LNCaP clone FGC (cell line): ENCODE measurements around the gene EPHA3.
A peak's percentile ranks its signal among the peaks of the same experiment; 100 is the strongest.

Experiments
- DNase-seq: peaks from one replicate; pipeline ENCODE4 v3.0.0-alpha.2; 2011; ENCODE audit warnings: low read depth
- H3K4me3 ChIP-seq: 2 replicates; pipeline ENCODE4 v1.5.1; 2011; ENCODE audit warnings: mild to moderate bottlenecking, low read depth, low read length, control low read depth
- TF ChIP-seq, protein P1 (sequence below): IDR thresholded peaks from 2 replicates; pipeline ENCODE4 v1.5.1; 2012; ENCODE audit warnings: mild to moderate bottlenecking; ENCODE audit not compliant: control insufficient read depth, insufficient read depth; ENCODE audit errors: extremely low read depth

EPHA3 gene

DNA sequence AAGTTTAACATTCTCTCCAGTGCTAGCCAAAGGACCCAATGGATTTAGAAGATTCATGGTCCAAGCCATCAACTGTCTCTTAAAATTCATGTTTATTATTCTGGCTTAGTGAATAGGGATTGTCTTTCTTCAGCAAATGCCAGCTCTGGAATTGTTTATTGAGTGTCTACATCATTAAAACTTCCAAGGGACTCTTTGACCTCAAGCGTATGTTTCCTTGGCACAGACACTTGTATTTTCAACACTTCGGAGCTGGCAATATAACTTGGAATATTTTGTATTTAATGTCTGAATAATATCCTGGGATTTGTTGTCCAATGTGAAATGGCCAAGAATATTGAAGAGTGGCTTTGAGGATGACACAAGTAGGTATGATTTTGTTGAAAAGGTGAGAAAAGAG lies 204.2 kb downstream of the EPHA3 start:
- TF ChIP-seq, protein P1, sequence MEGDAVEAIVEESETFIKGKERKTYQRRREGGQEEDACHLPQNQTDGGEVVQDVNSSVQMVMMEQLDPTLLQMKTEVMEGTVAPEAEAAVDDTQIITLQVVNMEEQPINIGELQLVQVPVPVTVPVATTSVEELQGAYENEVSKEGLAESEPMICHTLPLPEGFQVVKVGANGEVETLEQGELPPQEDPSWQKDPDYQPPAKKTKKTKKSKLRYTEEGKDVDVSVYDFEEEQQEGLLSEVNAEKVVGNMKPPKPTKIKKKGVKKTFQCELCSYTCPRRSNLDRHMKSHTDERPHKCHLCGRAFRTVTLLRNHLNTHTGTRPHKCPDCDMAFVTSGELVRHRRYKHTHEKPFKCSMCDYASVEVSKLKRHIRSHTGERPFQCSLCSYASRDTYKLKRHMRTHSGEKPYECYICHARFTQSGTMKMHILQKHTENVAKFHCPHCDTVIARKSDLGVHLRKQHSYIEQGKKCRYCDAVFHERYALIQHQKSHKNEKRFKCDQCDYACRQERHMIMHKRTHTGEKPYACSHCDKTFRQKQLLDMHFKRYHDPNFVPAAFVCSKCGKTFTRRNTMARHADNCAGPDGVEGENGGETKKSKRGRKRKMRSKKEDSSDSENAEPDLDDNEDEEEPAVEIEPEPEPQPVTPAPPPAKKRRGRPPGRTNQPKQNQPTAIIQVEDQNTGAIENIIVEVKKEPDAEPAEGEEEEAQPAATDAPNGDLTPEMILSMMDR: no peak
- peak; percentile 79 for DNase-seq
- H3K4me3 ChIP-seq: no peak overlapping the region

DNA sequence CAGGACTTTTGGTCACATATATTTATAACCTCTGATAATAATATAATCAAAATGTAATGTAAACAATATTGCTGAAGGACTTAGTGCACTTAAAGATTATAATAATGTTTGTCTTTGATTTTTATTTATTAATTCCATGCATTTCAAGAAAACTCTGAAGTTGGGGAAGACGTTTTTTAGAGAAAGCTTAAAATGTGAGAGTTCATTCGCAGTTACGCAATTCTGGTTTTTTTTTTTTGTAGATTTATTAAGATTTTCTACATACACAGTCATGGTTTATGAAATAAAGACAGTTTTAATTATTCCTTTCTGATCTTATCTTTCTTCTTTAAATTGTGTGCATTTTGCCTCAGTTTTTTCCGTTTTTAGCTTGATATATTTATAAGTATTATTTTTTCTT lies 204.7 kb downstream of the EPHA3 start:
- TF ChIP-seq, protein P1: no peak
- no peak overlapping the region for H3K4me3 ChIP-seq
- no peak for DNase-seq

DNA sequence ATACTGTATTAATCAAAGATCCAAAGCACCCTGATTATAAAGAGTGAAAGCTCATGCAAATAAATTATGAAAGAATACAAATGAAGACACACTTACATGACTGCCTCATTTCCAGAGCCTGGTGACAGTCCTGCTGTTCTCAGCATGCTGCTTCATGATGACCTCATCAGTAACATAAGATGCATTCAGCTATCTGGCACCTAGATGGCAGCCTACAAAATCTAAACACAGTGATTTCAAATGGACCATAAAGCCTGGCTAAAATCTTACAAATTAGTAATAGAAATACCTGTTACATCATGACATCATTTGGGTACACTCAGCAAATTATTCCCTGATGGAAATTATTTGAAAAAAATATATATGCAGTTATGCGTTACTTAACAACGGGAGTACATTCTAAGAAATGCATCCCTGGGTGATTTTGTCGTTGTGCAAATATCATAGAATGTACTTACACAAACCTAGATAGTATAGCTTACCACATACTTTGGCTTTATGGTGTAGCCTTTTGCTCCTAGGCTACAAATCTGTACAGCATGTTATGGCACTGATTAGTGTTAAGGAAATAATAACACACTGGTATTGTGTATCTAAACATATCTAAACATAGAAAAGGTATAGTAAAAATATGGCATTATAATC lies 207.2 kb downstream of the EPHA3 start:
- H3K4me3 ChIP-seq: no peak overlapping the region
- DNase-seq: peak; percentile 56
- TF ChIP-seq, protein P1: peak; percentile 65

DNA sequence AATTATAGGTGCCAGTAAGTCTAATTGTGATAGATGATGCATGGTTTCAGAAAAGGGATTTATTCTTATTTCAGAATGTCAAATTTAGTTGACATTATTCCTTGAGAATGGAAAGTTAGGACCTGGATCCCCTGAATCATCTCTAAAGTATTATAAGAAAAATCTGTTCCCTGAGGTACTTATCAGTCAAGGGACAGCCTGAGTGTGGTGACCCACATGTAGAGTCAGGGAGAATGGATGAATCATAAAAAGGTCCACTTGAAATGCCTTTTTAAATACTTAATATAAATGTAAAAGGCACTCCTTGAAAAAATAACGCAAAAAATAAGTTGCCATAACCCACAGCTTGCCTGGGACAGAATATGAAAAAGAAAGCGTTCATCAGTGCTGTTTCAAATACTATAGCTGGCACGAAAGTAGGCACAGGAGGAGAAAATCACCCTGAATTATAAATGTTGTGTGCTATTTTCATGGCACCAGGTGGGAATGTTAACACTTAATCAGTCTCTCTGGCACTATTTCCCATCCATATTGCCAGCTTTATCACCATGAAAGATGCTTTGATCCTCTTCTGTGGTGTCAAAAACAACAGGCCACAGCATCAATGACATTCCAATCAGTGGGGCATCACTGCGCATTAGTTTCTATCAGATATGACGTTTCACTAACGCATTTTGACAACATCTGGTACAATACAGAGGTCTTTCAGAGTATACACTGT lies 208.5 kb downstream of the EPHA3 start:
- TF ChIP-seq, protein P1: no peak
- H3K4me3 ChIP-seq: no peak overlapping the region
- DNase-seq: no peak

DNA sequence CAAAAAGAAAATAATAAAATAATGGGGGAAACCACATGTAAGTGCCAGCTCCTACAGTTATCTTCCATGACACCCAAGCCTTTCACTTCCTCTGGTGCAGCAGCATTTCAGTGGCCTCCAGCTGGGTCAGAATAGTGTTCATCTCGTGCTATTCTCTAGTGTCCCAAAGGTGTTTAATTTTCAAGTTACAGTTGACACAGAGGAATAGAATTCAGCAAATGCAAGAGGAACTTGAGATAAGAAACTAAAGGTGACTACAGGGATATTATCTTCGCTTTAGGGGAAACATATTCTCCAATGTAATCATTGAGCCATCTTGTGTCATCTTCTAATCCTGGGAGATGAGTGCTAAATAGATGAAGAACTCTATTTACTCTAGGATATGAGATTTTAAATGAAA lies 212.8 kb downstream of the EPHA3 start:
- TF ChIP-seq, protein P1: no peak
- H3K4me3 ChIP-seq: no peak overlapping the region
- DNase-seq: no peak

DNA sequence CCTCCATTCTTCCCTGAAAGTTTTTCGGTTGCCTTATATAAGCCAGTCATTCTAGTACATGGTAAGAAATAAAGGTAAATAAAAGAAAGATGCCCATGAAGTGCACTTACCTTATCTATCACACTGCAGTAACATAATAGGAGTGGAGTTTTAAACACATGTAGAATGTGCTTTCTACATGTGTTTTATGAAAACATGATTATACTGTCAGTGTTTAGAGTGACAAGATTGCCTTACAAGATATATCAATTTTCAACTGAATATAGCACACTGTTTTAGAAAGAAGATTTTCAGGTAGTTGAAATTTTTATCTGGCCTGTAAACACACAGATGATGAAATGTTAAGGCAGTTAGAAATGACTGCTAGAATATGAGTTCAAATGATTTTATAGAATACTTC lies 219.6 kb downstream of the EPHA3 start:
- H3K4me3 ChIP-seq: no peak overlapping the region
- TF ChIP-seq, protein P1: no peak
- DNase-seq: no peak
